ENCODE measurements around the gene ARHGEF2.
A peak's percentile ranks its signal among the peaks of the same experiment; 100 is the strongest.
"Not testable (repeated sequence)": the region's sequence is repeated elsewhere in the genome, so short reads cannot be mapped to it uniquely, and the experiment has no call there.

The ARHGEF2 gene

GRCh38 chr1:155990005-155990739 lies 11.8 kb upstream of the ARHGEF2 start:
- no peak for DNase-seq

- DNase-seq: no peak
Observed at GRCh38 chr1:155989242-155990004, 11.1 kb upstream of the ARHGEF2 start.

GRCh38 chr1:155984903-155985645 lies 6.7 kb upstream of the ARHGEF2 start:
- not testable (repeated sequence) for DNase-seq

- no peak for DNase-seq
Observed at GRCh38 chr1:155984341-155984740, 6.0 kb upstream of the ARHGEF2 start.

GRCh38 chr1:155983191-155984024 lies 5.1 kb upstream of the ARHGEF2 start:
- DNase-seq: no peak

GRCh38 chr1:155982106-155982505 lies 3.8 kb upstream of the ARHGEF2 start:
- DNase-seq: no peak

- DNase-seq: no peak
Observed at GRCh38 chr1:155981266-155982088, 3.1 kb upstream of the ARHGEF2 start.

- no peak for DNase-seq
Observed at GRCh38 chr1:155979597-155980343, 1.4 kb upstream of the ARHGEF2 start.

- no peak for DNase-seq
Observed at GRCh38 chr1:155978973-155979429, 654 bp upstream of the ARHGEF2 start.

- no peak for DNase-seq
Observed at GRCh38 chr1:155977690-155978324, 540 bp downstream of the ARHGEF2 start.

- DNase-seq: no peak
Observed at GRCh38 chr1:155976913-155977689, 1.2 kb downstream of the ARHGEF2 start.

GRCh38 chr1:155976062-155976912 lies 2.1 kb downstream of the ARHGEF2 start:
- DNase-seq: peak; percentile 72

- no peak for DNase-seq
Observed at GRCh38 chr1:155975375-155976061, 2.8 kb downstream of the ARHGEF2 start.

- DNase-seq: no peak
Observed at GRCh38 chr1:155974208-155975115, 3.9 kb downstream of the ARHGEF2 start.

- no peak for DNase-seq
Observed at GRCh38 chr1:155973723-155974122, 4.6 kb downstream of the ARHGEF2 start.

GRCh38 chr1:155971910-155972809 lies 6.2 kb downstream of the ARHGEF2 start:
- no peak for DNase-seq
